ENCODE results near the gene PRKD1. TPM values are rescaled to one million over a fixed set of nuclear protein-coding genes. Genes with fewer than 3 reads are reported as not detected.

The PRKD1 gene
- total RNA-seq, 6 experiments from 2014 or later = 0.74 to 6.2 (median 2.2) TPM

- WGBS (ENCODE audit: insufficient coverage, low coverage, low lambda C conversion rate, missing lambda C conversion rate) = 92% methylated on average over 2 of the region's 2 CpGs
Observed at GRCh38 chr14:29798108-29798663, 129.5 kb downstream of the PRKD1 start.

GRCh38 chr14:29796853-29797252 lies 130.8 kb downstream of the PRKD1 start:
- Histone ChIP-seq H3K36me3 (no peaks in the 10 kb centered on the region), H3K27ac (no peak overlapping the region), H3K9me3 (no peaks in the 10 kb centered on the region), H3K4me1 (no peaks in the 10 kb centered on the region), H3K27me3 (no peaks in the 10 kb centered on the region), H3K4me3 (no peak overlapping the region)
- no peak for TF ChIP-seq POLR2A (IDR thresholded peaks at IDR 0.05)
- TF ChIP-seq CTCF (IDR thresholded peaks at IDR 0.05) = no peak
- no peak for ATAC-seq
- DNase-seq = no peak
- WGBS (ENCODE audit: insufficient coverage, low coverage, low lambda C conversion rate, missing lambda C conversion rate) = 73% methylated on average over 2 of the region's 2 CpGs
- intact Hi-C loops (cut with DNase I) = no loop called here

More at GRCh38 chr14:29798108-29798663, 129.5 kb downstream of the PRKD1 start:
- TF ChIP-seq CTCF (IDR thresholded peaks at IDR 0.05) (no peak), POLR2A (IDR thresholded peaks at IDR 0.05) (no peak)
- DNase-seq (no peak), ATAC-seq (no peak)
- no peaks in the 10 kb centered on the region for H3K36me3 ChIP-seq
- H3K4me3 ChIP-seq = no peak overlapping the region
- no peaks in the 10 kb centered on the region for H3K27me3 ChIP-seq
- H3K4me1 ChIP-seq = no peaks in the 10 kb centered on the region
- H3K27ac ChIP-seq = no peak overlapping the region
- no peaks in the 10 kb centered on the region for H3K9me3 ChIP-seq
- intact Hi-C loops (cut with DNase I) = no loop called here

- ATAC-seq = no peak
- intact Hi-C loops (cut with DNase I) = no loop called here
- no peak for DNase-seq
- WGBS (ENCODE audit: insufficient coverage, low coverage, low lambda C conversion rate, missing lambda C conversion rate) = no CpG with 5 or more reads among the region's 2 CpGs
- TF ChIP-seq CTCF (IDR thresholded peaks at IDR 0.05) = no peak
- TF ChIP-seq POLR2A (IDR thresholded peaks at IDR 0.05) = no peak
- Histone ChIP-seq H3K27ac (no peak overlapping the region), H3K9me3 (no peaks in the 10 kb centered on the region), H3K27me3 (no peaks in the 10 kb centered on the region), H3K36me3 (no peaks in the 10 kb centered on the region), H3K4me1 (no peaks in the 10 kb centered on the region), H3K4me3 (no peak overlapping the region)
Observed at GRCh38 chr14:29789475-29789874, 138.2 kb downstream of the PRKD1 start.

- H3K9me3 ChIP-seq = no peaks in the 10 kb centered on the region
- H3K4me1 ChIP-seq = no peaks in the 10 kb centered on the region
- intact Hi-C loops (cut with DNase I) = no loop called here
- ATAC-seq (no peak), DNase-seq (no peak)
- 49% methylated on average over 2 of the region's 2 CpGs for WGBS (ENCODE audit: insufficient coverage, low coverage, low lambda C conversion rate, missing lambda C conversion rate)
- H3K36me3 ChIP-seq = no peaks in the 10 kb centered on the region
- no peak for TF ChIP-seq POLR2A (IDR thresholded peaks at IDR 0.05)
- TF ChIP-seq CTCF (IDR thresholded peaks at IDR 0.05) = no peak
- H3K4me3 ChIP-seq = no peak overlapping the region
- H3K27ac ChIP-seq = no peak overlapping the region
- no peaks in the 10 kb centered on the region for H3K27me3 ChIP-seq
Observed at GRCh38 chr14:29788093-29788492, 139.6 kb downstream of the PRKD1 start.

GRCh38 chr14:29783556-29783955 lies 144.1 kb downstream of the PRKD1 start:
- Histone ChIP-seq H3K27ac (no peak overlapping the region), H3K9me3 (no peaks in the 10 kb centered on the region), H3K36me3 (no peaks in the 10 kb centered on the region), H3K27me3 (no peaks in the 10 kb centered on the region), H3K4me3 (no peak overlapping the region), H3K4me1 (no peaks in the 10 kb centered on the region)
- TF ChIP-seq POLR2A (IDR thresholded peaks at IDR 0.05) (no peak), CTCF (IDR thresholded peaks at IDR 0.05) (no peak)
- 64% methylated on average over 3 of the region's 3 CpGs for WGBS (ENCODE audit: insufficient coverage, low coverage, low lambda C conversion rate, missing lambda C conversion rate)
- no peak for DNase-seq
- intact Hi-C loops (cut with DNase I) = no loop called here
- no peak for ATAC-seq

Data from right lobe of liver (tissue), 6 donors.